Head of caudate nucleus (tissue), 42 donors: ENCODE data around the gene CDC25B.
"Not testable (repeated sequence)": the region's sequence is repeated elsewhere in the genome, so short reads cannot be mapped to it uniquely, and the experiment has no call there.

Experiments used
- DNase-seq, 42 donors: peaks; one replicate each; pipeline versions ENCODE4 v3.0.0 to v3.0.0-alpha.2; 2020 to 2021; ENCODE audit warnings: mixed read lengths in 7 of 42
- intact Hi-C: fragments of 100-400 bp; cut with DNase I; formaldehyde crosslinking; loops from one replicate; pipeline ENCODE4 v1.15.0; 2022

CDC25B gene

DNA sequence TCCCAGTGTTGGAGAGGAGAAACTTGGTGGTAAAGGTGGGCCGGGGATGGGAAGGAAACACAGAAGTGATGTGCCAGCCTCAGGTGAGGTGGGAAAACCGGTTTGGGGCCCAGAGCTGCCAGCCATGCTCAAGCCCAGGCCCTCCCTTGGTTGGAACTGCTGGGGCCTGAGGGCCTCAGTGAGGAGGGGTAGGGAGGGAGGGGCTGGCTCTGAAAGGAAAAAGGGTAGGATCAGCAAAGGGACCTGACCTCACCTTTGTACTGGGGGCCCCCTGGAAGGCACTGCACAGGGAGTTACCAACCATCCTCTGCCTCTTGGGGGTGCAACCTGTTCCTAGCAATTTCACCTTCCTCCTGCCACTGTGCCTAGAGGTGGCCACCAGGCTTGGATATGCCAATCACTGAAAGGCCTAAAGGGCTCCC is 13.0 kb upstream of the CDC25B start:
- intact Hi-C loops, result loop anchor here (10.0 kb wide), 1 partner anchor 232 kb away; the partner anchor contains the start of gene RNF24

GRCh38 chr20:3783511-3784195 is 12.5 kb upstream of the CDC25B start:
- peak in 1 of 42 donors; percentile 40 for DNase-seq
- intact Hi-C loops, result loop anchor here (2.0 to 10.0 kb wide), 2 partner anchors 37 to 231 kb away; partner anchors contain the start of genes AP5S1 and RNF24

More for the DNA sequence above, 13.0 kb upstream of the CDC25B start:
- no peak for DNase-seq

- intact Hi-C loops, result loop anchor here (2.0 to 10.0 kb wide), 2 partner anchors 36 to 230 kb away; partner anchors contain the start of genes AP5S1 and RNF24
- peak in 1 of 42 donors; percentile 39 for DNase-seq
Measured at GRCh38 chr20:3784216-3784853, 11.8 kb upstream of the CDC25B start.

DNA sequence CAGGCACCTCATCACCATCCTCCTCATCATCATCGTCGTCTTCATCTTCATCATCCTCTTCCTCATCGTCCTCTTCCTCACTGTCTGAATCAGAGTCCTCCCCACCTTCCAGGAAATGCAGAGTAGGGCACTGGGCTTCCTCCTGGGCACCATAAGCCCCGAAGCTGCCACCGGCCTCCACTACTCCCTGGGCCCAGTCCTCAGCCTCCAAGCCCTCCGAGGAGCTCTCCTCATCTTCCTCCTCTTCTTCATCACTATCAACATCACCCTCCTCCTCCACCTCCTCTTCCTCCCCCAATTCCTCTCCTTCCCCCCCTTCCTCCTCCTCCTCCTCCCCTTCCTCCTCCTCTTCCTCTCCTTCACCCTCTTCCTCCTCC is 11.3 kb upstream of the CDC25B start:
- no peak for DNase-seq
- intact Hi-C loops, result loop anchor here (2.0 to 10.0 kb wide), 2 partner anchors 36 to 230 kb away; partner anchors contain the start of genes AP5S1 and RNF24

GRCh38 chr20:3785240-3786125 is 10.6 kb upstream of the CDC25B start:
- DNase-seq, result peak in 1 of 42 donors; percentile 42
- intact Hi-C loops, result loop anchor here (2.0 to 10.0 kb wide), 2 partner anchors 35 to 229 kb away; partner anchors contain the start of genes AP5S1 and RNF24

DNA sequence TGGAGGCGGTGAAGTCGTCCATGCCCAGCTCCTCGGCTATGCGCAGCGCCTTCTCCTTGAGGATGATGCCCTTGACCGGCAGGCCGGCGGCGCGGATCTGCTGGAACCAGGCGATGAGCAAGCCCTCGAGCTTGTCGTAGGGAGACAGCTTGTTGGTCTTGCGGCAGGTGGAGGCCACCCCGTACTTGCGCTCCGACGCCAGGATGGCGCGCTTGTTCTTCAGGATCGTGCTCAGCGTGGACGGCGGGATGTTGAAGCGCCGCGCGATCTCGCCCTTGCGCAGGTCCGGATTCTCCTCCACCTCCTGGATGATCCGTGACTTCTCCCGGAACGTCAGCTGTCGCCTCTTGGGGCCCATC is 10.0 kb upstream of the CDC25B start:
- intact Hi-C loops, result loop anchor here (10.0 kb wide), 1 partner anchor 229 kb away; the partner anchor contains the start of gene RNF24
- DNase-seq, result peak in 31 of 42 donors; percentile 21 to 75 (median 55)

- intact Hi-C loops, result loop anchor here (10.0 kb wide), 1 partner anchor 228 kb away; the partner anchor contains the start of gene RNF24
- DNase-seq, result peak; percentile 74 to 96 (median 92)
Measured at GRCh38 chr20:3786665-3787323, 9.3 kb upstream of the CDC25B start, which contains the start of gene CENPB. Gene CENPB (minus strand): TSS chr20:3786740. CDS start chr20:3786483, 257 bp downstream.

- DNase-seq, result peak in 1 of 42 donors; percentile 40
- intact Hi-C loops, result loop anchor here (10.0 kb wide), 1 partner anchor 227 kb away; the partner anchor contains the start of gene RNF24
Measured at GRCh38 chr20:3787324-3788014, 8.6 kb upstream of the CDC25B start.

GRCh38 chr20:3788685-3789155 is 7.4 kb upstream of the CDC25B start:
- DNase-seq, result no peak
- intact Hi-C loops, result loop anchor here (10.0 kb wide), 1 partner anchor 226 kb away; the partner anchor contains the start of gene RNF24

DNA sequence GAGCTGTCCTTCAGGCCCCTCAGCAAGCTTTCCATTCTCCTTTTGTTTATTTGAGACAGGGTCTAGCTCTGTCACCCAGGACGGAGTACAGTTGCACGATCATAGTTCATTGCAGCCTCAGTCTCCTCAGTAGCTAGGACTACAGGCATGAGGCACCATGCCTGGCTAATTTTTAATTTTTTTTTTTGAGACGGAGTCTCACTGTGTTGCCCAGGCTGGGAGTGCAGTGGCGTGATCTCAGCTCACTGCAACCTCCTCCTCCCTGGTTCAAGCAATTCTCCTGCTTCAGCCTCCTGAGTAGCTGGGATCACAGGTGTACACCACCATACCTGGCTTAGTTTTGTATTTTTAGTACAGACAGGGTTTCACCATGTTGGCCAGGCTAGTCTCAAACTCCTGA is 6.9 kb upstream of the CDC25B start:
- intact Hi-C loops, result loop anchor here (10.0 kb wide), 1 partner anchor 226 kb away; the partner anchor contains the start of gene RNF24
- not testable (repeated sequence) for DNase-seq

GRCh38 chr20:3794168-3794567 is 1.9 kb upstream of the CDC25B start:
- DNase-seq, intact Hi-C loops: not testable (repeated sequence)

DNA sequence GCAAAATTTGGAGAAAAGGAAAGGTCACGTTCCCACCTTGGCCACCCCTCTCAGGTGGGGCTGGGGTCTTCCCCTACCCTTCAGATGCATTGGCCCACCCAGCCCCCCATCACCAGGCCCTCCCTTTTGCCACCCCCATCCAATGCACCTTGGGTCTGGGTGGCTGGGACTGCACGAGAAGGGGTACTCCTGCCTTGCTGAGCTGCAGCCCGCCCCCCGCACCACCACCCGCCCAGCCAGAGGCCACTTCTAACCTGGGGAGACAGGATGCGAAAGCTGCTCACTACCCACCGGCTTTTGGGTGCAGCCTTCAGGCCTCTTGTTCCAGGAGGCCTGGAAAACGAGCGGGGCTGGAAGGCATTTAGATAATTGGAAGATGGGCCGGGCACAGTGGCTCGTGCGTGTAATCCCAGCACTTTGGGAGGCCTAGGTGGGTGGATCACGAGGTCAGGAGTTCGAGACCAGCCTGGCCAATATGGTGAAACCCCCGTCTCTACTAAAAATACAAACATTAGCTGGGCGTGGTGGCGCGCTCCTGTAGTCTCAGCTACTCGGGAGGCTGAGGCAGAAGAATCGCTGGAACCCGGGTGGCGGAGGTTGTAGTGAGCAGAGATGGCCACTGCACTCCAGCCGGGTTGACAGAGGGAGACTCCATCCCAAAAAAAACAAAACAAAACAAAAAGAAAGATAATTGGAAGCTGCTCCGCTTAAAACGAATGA is 1.2 kb upstream of the CDC25B start:
- intact Hi-C loops, result no loop called here
- no peak for DNase-seq

GRCh38 chr20:3796477-3797225 is 541 bp downstream of the CDC25B start:
- peak in 1 of 42 donors; percentile 54 for DNase-seq
- intact Hi-C loops, result loop anchor here (2.0 kb wide), 1 partner anchor 14 kb away; no protein-coding TSS in a partner anchor

- intact Hi-C loops, result loop anchor here (2.0 kb wide), 1 partner anchor 14 kb away; no protein-coding TSS in a partner anchor
- no peak for DNase-seq
Measured at GRCh38 chr20:3797226-3797545, 1.1 kb downstream of the CDC25B start.

DNA sequence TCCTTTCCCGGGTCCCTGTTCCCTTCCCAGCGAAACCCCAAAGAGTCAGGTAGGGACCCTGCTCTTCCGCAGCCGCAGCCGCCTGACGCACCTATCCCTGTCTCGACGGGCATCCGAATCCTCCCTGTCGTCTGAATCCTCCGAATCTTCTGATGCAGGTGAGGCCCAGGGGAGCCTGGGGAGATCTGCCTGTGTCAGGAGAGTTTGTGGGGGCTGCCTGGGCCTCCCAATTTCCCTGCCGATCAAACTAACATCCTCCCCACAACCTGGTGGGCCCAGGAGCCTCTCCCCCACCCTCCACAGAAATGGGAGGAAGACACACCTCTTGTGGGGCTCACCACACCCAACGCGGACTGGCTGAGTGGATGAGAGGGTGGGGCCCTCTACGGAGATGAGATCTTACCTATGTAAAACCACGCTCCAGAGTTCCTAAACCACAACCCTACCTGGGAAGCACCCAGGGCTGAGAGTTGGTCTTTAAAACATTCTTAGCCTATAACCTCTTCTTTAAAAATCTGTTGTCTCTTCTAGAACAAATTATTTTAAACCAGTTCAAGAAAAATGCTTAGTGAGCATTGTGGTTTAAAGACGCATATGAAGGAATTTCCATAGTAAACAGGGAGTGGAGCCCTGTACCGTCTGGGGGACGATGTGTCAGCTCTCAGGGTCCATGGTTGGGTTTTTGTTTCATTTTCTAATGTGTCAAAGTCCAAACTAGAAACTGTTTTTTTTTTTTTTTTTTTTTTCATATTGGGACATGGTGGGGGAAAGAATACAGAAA is 1.7 kb downstream of the CDC25B start:
- DNase-seq, result peak in 2 of 42 donors; percentile 41 to 64
- intact Hi-C loops, result loop anchor here (2.0 kb wide), 1 partner anchor 13 kb away; no protein-coding TSS in a partner anchor
